Measurements from ENCODE around the gene AKAP12. TPM values are rescaled to one million over a fixed set of nuclear protein-coding genes. Genes with fewer than 3 reads are reported as not detected.
"Not testable (repeated sequence)": the region's sequence is repeated elsewhere in the genome, so short reads cannot be mapped to it uniquely, and the experiment has no call there.

Gene AKAP12
- total RNA-seq, 1 donor from 2014 or later: 10.6 TPM

GRCh38 chr6:151341476-151342195 lies 101.9 kb downstream of the AKAP12 start:
- H3K36me3 Mint-ChIP-seq (ENCODE audit: insufficient read depth): no peaks in the 10 kb centered on the region
- TF ChIP-seq CTCF (IDR thresholded peaks at IDR 0.05; ENCODE audit: unreplicated experiment): no peak
- no peak overlapping the region for H3K27ac Mint-ChIP-seq
- H3K27me3 Mint-ChIP-seq: no peaks in the 10 kb centered on the region
- no peaks in the 10 kb centered on the region for H3K9me3 Mint-ChIP-seq (ENCODE audit: low read depth)
- peaks cover 1% of the 10 kb centered on the region for H3K4me1 Mint-ChIP-seq (ENCODE audit: low read depth)
- no peak for DNase-seq (ENCODE audit: low spot score, unreplicated experiment)
- H3K4me3 Mint-ChIP-seq (ENCODE audit: low read depth): no peak overlapping the region

GRCh38 chr6:151342750-151343149 lies 103.0 kb downstream of the AKAP12 start:
- not testable (repeated sequence) for DNase-seq (ENCODE audit: low spot score, unreplicated experiment); H3K4me3 Mint-ChIP-seq (ENCODE audit: low read depth); H3K9me3 Mint-ChIP-seq (ENCODE audit: low read depth); H3K4me1 Mint-ChIP-seq (ENCODE audit: low read depth); H3K27me3 Mint-ChIP-seq; H3K27ac Mint-ChIP-seq; H3K36me3 Mint-ChIP-seq (ENCODE audit: insufficient read depth)

GRCh38 chr6:151349651-151350270 lies 110.0 kb downstream of the AKAP12 start:
- no peaks in the 10 kb centered on the region for H3K4me1 Mint-ChIP-seq (ENCODE audit: low read depth)
- H3K27ac Mint-ChIP-seq: no peak overlapping the region
- H3K27me3 Mint-ChIP-seq: peaks cover 5% of the 10 kb centered on the region
- no peaks in the 10 kb centered on the region for H3K9me3 Mint-ChIP-seq (ENCODE audit: low read depth)
- TF ChIP-seq CTCF (IDR thresholded peaks at IDR 0.05; ENCODE audit: unreplicated experiment): no peak
- DNase-seq (ENCODE audit: low spot score, unreplicated experiment): no peak
- no peaks in the 10 kb centered on the region for H3K36me3 Mint-ChIP-seq (ENCODE audit: insufficient read depth)
- no peak overlapping the region for H3K4me3 Mint-ChIP-seq (ENCODE audit: low read depth)

GRCh38 chr6:151350442-151351145 lies 110.8 kb downstream of the AKAP12 start:
- H3K36me3 Mint-ChIP-seq (ENCODE audit: insufficient read depth): no peaks in the 10 kb centered on the region
- H3K27ac Mint-ChIP-seq: no peak overlapping the region
- no peak for DNase-seq (ENCODE audit: low spot score, unreplicated experiment)
- H3K4me3 Mint-ChIP-seq (ENCODE audit: low read depth): no peak overlapping the region
- H3K4me1 Mint-ChIP-seq (ENCODE audit: low read depth): no peaks in the 10 kb centered on the region
- peaks cover 5% of the 10 kb centered on the region for H3K27me3 Mint-ChIP-seq
- H3K9me3 Mint-ChIP-seq (ENCODE audit: low read depth): no peaks in the 10 kb centered on the region
- no peak for TF ChIP-seq CTCF (IDR thresholded peaks at IDR 0.05; ENCODE audit: unreplicated experiment)

GRCh38 chr6:151351146-151351700 lies 111.5 kb downstream of the AKAP12 start:
- Mint-ChIP-seq H3K9me3 (ENCODE audit: low read depth) (no peaks in the 10 kb centered on the region), H3K27ac (no peak overlapping the region), H3K27me3 (peaks cover 5% of the 10 kb centered on the region), H3K4me3 (ENCODE audit: low read depth) (no peak overlapping the region), H3K36me3 (ENCODE audit: insufficient read depth) (no peaks in the 10 kb centered on the region), H3K4me1 (ENCODE audit: low read depth) (no peaks in the 10 kb centered on the region)
- no peak for TF ChIP-seq CTCF (IDR thresholded peaks at IDR 0.05; ENCODE audit: unreplicated experiment)
- no peak for DNase-seq (ENCODE audit: low spot score, unreplicated experiment)
